ENCODE data around the gene PCNP.

Gene PCNP

DNA sequence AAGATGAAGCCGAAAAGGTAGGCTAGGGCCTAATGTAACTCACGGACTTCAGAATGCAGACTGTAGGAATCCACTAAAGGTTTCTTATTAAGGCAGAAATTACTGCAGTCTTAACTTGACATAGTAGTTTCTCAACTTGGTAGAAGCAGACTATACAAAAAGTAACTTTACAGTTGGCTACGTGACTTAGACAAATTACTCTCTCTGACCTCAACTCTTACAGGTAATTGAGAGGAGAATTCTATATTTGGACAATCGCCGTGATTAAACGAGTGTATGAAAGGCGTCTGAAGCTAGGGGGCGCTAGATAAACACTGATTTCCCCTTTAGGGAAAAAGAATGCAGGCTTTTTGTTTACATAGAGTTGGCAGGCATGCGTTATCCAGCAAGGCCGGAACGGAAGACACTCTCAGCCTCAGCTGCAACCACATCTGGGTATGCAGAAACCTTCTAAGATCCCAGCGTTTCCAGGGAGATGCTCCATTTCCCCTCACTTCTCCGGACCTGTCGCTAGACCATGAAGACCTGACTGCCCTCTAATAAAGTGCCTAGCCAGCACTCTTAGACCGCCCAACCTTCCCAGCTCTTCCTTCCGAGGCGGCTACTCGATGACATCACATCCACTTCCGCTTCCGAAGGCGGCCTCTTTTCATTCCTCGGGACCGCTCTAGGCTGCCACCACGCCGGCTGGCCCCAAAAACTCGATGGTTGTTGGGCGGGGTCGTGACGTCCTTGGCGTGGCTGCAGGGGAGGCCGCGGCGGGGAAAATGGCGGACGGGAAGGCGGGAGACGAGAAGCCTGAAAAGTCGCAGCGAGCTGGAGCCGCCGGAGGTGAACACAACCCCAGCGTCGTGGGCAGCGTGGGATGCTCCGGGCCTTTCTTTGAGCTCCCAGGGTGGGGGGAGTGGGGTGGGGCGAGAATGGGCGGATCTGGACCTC is at the start of gene PCNP (continued):
- TF ChIP-seq TRIM28 (IDR thresholded peaks at IDR 0.05; ENCODE audit: borderline replicate concordance, low read length) (peak; percentile 48; the same call in 1 of the 2 replicates), ZNF792 (tag by site-specific recombination; IDR thresholded peaks at IDR 0.05) (peak; percentile 13; the same call in 1 of the 2 replicates), ZNF549 (tag by site-specific recombination; IDR thresholded peaks at IDR 0.05) (no peak), ZSCAN30 (tag by site-specific recombination; IDR thresholded peaks at IDR 0.05) (peak; percentile 75), ZNF416 (tag by site-specific recombination; IDR thresholded peaks at IDR 0.05) (no peak), ZBTB20 (tag by site-specific recombination; IDR thresholded peaks at IDR 0.05) (no peak), ZBTB21 (tag by site-specific recombination; IDR thresholded peaks at IDR 0.05) (peak; percentile 96), ZNF214 (tag by site-specific recombination; IDR thresholded peaks at IDR 0.05; ENCODE audit: borderline replicate concordance) (no peak), ZNF629 (tag by site-specific recombination; IDR thresholded peaks at IDR 0.05) (peak; percentile 98), ZNF138 (tag by site-specific recombination; IDR thresholded peaks at IDR 0.05; ENCODE audit: borderline replicate concordance) (no peak), RBAK (tag by site-specific recombination; IDR thresholded peaks at IDR 0.05) (no peak), AEBP2 (tag by site-specific recombination; IDR thresholded peaks at IDR 0.05; ENCODE audit: borderline replicate concordance) (no peak), ZNF707 (tag by site-specific recombination; IDR thresholded peaks at IDR 0.05) (no peak), ZNF132 (tag by site-specific recombination; IDR thresholded peaks at IDR 0.05; ENCODE audit: borderline replicate concordance) (no peak), ZNF394 (tag by site-specific recombination; IDR thresholded peaks at IDR 0.05; ENCODE audit: borderline replicate concordance) (peak; percentile 100), YY2 (tag by site-specific recombination; IDR thresholded peaks at IDR 0.05) (0 out of 2 replicates have a peak, but pooled peaks have one; percentile 63), ZNF623 (tag by site-specific recombination; IDR thresholded peaks at IDR 0.05) (no peak), MYNN (tag by site-specific recombination; IDR thresholded peaks at IDR 0.05; ENCODE audit: borderline replicate concordance) (no peak), ZNF639 (tag by site-specific recombination; IDR thresholded peaks at IDR 0.05) (peak; percentile 75), ZNF324 (tag by site-specific recombination; IDR thresholded peaks at IDR 0.05) (peak; percentile 90)
- TF ChIP-seq, protein P1, sequence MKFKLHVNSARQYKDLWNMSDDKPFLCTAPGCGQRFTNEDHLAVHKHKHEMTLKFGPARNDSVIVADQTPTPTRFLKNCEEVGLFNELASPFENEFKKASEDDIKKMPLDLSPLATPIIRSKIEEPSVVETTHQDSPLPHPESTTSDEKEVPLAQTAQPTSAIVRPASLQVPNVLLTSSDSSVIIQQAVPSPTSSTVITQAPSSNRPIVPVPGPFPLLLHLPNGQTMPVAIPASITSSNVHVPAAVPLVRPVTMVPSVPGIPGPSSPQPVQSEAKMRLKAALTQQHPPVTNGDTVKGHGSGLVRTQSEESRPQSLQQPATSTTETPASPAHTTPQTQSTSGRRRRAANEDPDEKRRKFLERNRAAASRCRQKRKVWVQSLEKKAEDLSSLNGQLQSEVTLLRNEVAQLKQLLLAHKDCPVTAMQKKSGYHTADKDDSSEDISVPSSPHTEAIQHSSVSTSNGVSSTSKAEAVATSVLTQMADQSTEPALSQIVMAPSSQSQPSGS (tag by site-specific recombination; IDR thresholded peaks at IDR 0.05; ENCODE audit: low read depth), result peak; percentile 97
- TF ChIP-seq, protein P2, sequence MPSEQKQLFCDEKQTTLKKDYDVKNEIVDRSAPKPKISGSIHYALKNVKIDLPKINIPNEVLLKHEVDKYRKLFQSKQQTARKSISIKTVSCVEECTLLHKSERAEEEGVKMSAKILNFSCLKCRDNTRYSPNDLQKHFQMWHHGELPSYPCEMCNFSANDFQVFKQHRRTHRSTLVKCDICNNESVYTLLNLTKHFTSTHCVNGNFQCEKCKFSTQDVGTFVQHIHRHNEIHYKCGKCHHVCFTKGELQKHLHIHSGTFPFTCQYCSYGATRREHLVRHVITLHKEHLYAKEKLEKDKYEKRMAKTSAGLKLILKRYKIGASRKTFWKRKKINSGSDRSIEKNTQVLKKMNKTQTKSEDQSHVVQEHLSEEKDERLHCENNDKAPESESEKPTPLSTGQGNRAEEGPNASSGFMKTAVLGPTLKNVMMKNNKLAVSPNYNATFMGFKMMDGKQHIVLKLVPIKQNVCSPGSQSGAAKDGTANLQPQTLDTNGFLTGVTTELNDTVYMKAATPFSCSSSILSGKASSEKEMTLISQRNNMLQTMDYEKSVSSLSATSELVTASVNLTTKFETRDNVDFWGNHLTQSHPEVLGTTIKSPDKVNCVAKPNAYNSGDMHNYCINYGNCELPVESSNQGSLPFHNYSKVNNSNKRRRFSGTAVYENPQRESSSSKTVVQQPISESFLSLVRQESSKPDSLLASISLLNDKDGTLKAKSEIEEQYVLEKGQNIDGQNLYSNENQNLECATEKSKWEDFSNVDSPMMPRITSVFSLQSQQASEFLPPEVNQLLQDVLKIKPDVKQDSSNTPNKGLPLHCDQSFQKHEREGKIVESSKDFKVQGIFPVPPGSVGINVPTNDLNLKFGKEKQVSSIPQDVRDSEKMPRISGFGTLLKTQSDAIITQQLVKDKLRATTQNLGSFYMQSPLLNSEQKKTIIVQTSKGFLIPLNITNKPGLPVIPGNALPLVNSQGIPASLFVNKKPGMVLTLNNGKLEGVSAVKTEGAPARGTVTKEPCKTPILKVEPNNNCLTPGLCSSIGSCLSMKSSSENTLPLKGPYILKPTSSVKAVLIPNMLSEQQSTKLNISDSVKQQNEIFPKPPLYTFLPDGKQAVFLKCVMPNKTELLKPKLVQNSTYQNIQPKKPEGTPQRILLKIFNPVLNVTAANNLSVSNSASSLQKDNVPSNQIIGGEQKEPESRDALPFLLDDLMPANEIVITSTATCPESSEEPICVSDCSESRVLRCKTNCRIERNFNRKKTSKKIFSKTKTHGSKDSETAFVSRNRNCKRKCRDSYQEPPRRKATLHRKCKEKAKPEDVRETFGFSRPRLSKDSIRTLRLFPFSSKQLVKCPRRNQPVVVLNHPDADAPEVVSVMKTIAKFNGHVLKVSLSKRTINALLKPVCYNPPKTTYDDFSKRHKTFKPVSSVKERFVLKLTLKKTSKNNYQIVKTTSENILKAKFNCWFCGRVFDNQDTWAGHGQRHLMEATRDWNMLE (tag by site-specific recombination; conservative IDR thresholded peaks at IDR 0.05; ENCODE audit: low read depth), result peak; percentile 98
- TF ChIP-seq, protein P3, sequence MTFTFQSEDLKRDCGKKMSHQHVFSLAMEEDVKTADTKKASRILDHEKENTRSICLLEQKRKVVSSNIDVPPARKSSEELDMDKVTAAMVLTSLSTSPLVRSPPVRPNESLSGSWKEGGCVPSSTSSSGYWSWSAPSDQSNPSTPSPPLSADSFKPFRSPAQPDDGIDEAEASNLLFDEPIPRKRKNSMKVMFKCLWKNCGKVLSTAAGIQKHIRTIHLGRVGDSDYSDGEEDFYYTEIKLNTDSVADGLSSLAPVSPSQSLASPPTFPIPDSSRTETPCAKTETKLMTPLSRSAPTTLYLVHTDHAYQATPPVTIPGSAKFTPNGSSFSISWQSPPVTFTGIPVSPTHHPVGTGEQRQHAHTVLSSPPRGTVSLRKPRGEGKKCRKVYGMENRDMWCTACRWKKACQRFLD (tag by site-specific recombination; IDR thresholded peaks at IDR 0.05), result no peak
- TF ChIP-seq, protein P4, sequence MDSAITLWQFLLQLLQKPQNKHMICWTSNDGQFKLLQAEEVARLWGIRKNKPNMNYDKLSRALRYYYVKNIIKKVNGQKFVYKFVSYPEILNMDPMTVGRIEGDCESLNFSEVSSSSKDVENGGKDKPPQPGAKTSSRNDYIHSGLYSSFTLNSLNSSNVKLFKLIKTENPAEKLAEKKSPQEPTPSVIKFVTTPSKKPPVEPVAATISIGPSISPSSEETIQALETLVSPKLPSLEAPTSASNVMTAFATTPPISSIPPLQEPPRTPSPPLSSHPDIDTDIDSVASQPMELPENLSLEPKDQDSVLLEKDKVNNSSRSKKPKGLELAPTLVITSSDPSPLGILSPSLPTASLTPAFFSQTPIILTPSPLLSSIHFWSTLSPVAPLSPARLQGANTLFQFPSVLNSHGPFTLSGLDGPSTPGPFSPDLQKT (IDR thresholded peaks at IDR 0.05; ENCODE audit: borderline replicate concordance, low read depth, low read length), result peak; percentile 63; the same call in 1 of the 2 replicates
- TF ChIP-seq, protein P5, sequence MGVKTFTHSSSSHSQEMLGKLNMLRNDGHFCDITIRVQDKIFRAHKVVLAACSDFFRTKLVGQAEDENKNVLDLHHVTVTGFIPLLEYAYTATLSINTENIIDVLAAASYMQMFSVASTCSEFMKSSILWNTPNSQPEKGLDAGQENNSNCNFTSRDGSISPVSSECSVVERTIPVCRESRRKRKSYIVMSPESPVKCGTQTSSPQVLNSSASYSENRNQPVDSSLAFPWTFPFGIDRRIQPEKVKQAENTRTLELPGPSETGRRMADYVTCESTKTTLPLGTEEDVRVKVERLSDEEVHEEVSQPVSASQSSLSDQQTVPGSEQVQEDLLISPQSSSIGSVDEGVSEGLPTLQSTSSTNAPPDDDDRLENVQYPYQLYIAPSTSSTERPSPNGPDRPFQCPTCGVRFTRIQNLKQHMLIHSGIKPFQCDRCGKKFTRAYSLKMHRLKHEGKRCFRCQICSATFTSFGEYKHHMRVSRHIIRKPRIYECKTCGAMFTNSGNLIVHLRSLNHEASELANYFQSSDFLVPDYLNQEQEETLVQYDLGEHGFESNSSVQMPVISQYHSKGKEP (tag by site-specific recombination; IDR thresholded peaks at IDR 0.05), result peak; percentile 77
